GM12801 (cell line): ENCODE measurements around the gene PTPRE.

Experiments
- TF ChIP-seq, protein P1 (sequence below): IDR thresholded peaks from one replicate; pipeline ENCODE4 v1.5.1; 2011; ENCODE audit warnings: control low read depth; ENCODE audit not compliant: insufficient read length; ENCODE audit errors: extremely low read depth

The PTPRE gene

DNA sequence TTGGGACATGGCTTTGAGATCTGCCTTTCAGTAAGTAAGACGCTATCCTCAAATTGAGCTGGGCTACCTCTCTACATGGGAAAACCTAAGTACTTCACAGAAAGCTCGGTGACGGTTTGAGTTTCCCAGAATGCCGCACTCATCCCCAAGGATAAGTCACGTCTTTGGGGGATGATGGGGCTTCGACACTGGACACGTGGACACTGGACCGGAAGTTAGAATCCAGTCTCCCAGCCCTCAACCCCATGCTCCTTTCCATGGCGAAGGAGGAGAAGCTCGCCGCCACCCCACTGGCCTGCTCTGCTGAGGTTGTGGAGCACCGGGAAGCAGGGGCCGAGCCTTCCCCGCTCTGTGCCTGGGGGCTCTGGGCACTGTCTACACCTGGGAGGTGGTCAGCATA, 27.5 kb downstream of the PTPRE start:
- TF ChIP-seq, protein P1, sequence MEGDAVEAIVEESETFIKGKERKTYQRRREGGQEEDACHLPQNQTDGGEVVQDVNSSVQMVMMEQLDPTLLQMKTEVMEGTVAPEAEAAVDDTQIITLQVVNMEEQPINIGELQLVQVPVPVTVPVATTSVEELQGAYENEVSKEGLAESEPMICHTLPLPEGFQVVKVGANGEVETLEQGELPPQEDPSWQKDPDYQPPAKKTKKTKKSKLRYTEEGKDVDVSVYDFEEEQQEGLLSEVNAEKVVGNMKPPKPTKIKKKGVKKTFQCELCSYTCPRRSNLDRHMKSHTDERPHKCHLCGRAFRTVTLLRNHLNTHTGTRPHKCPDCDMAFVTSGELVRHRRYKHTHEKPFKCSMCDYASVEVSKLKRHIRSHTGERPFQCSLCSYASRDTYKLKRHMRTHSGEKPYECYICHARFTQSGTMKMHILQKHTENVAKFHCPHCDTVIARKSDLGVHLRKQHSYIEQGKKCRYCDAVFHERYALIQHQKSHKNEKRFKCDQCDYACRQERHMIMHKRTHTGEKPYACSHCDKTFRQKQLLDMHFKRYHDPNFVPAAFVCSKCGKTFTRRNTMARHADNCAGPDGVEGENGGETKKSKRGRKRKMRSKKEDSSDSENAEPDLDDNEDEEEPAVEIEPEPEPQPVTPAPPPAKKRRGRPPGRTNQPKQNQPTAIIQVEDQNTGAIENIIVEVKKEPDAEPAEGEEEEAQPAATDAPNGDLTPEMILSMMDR: no peak

DNA sequence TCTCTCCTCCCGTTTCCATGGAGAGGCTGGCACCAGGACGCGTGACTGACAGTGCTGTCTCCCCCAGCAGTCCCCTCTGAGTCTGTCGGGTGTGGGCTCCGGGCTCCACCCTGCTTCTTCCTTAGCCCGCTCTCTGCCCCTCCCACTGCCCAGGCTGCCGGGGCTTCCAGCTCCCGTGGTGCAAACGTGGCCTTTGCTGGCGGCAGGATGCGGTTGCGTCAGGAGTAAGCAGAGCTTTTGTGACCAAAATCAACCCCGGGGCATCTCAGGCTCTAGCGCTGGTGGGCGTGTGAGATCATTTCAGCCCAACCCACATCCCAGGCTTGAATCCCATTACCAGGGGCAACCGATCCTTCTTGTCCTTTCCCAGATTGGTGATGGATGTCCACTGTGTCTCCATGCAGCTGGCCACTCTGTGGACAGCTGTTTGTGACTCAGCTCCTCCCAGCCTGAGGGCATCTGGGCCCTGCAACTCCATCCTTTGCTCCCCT, 28.2 kb downstream of the PTPRE start:
- TF ChIP-seq, protein P1: no peak

- TF ChIP-seq, protein P1: no peak
Observed at GRCh38 chr10:127937069-127937468, 30.2 kb downstream of the PTPRE start.

DNA sequence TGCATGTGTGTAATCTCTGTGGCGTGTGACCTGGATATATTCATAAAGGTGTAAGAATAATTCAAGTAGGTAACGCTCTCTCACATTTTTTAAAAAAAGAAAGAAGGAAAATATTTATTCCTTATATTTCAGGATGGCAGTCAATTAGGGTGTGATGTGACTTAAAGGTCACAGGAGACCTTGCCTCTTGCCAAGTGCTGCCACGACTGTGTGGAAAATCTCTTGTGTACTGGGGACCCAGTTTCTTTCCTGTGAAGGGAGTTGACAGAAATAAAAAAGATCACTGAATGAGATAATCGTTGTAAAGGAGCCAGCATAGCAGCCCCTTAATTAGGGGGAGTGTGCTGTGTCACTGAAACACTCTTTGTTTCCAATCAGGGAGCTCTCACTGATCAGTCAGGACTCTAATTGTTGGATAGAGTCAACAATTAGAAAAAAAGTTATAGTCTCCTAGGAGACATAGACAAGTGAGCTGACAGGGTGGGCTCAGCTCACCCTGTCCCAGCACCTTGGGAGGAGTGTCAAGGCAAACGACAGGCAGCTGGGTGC, 31.1 kb downstream of the PTPRE start:
- TF ChIP-seq, protein P1: no peak

- TF ChIP-seq, protein P1: no peak
Observed at GRCh38 chr10:127939786-127940330, 33.0 kb downstream of the PTPRE start.

DNA sequence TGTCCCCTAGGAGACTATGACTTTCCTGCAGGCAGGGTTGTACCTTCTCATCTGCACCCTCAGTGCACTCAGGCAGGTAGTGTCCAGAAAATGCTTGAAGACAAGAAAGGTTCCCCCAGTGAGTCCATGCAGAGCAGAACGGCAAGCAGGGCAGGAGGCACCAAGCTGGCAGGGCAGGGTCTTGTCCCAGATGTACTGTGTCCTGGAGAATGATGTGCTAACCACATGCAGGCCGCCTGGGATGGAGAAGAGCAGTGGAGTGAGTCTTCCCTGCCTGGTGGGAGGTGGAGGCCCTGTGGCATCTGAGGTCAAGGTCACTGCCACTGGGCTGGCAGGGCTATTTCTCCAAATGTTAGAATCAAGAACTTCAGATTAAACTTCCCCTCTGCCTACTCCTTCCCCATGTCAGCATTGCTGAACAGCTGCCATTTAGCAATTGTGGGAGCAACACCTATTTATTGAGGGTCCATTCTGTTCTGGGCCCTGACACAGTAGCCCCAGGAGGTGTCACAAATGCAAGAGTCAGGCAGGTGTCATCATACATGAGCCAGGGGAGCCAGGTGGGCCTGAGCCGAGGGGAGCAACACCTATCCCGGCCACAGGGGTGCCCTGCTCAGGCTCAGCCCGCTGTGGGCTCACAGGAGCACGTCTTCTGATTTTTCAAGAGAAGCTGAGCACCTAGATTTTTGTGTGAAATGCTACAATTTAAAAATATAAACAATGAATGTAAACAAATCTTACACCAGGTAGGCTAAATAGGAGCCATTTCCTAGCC, 34.1 kb downstream of the PTPRE start:
- TF ChIP-seq, protein P1: no peak

GRCh38 chr10:127942811-127943210, 35.9 kb downstream of the PTPRE start:
- TF ChIP-seq, protein P1: no peak
